CD4-positive, alpha-beta T cell treated with Interferon alpha-2 for 1 hour (primary cell): ENCODE measurements around the gene APC2.
"Not testable (repeated sequence)": the region's sequence is repeated elsewhere in the genome, so short reads cannot be mapped to it uniquely, and the experiment has no call there.

Experiments used
- DNase-seq, 2 donors: peaks; one replicate each; pipeline ENCODE4 v3.0.0-alpha.2; 2020 to 2022

APC2 gene

GRCh38 chr19:1416014-1416841, 33.7 kb upstream of the APC2 start:
- no peak for DNase-seq

- no peak for DNase-seq
Measured at GRCh38 chr19:1417145-1417544, 32.8 kb upstream of the APC2 start.

GRCh38 chr19:1417681-1418495, 32.0 kb upstream of the APC2 start:
- no peak for DNase-seq

GRCh38 chr19:1418496-1418775, 31.5 kb upstream of the APC2 start:
- no peak for DNase-seq

- DNase-seq: no peak
Measured at GRCh38 chr19:1418951-1419738, 30.8 kb upstream of the APC2 start.

GRCh38 chr19:1420085-1420484, 29.8 kb upstream of the APC2 start:
- DNase-seq: not testable (repeated sequence)

- no peak for DNase-seq
Measured at GRCh38 chr19:1420590-1420989, 29.3 kb upstream of the APC2 start.

- DNase-seq: no peak
Measured at GRCh38 chr19:1421218-1421957, 28.5 kb upstream of the APC2 start.

GRCh38 chr19:1421958-1422305, 28.0 kb upstream of the APC2 start:
- no peak for DNase-seq

- DNase-seq: no peak
Measured at GRCh38 chr19:1422360-1422759, 27.6 kb upstream of the APC2 start.

GRCh38 chr19:1422943-1423342, 27.0 kb upstream of the APC2 start:
- no peak for DNase-seq

GRCh38 chr19:1423436-1424191, 26.3 kb upstream of the APC2 start:
- no peak for DNase-seq

GRCh38 chr19:1424192-1424955, 25.5 kb upstream of the APC2 start:
- no peak for DNase-seq

- no peak for DNase-seq
Measured at GRCh38 chr19:1425102-1425837, 24.7 kb upstream of the APC2 start.

GRCh38 chr19:1425902-1426301, 24.0 kb upstream of the APC2 start:
- no peak for DNase-seq

- DNase-seq: no peak
Measured at GRCh38 chr19:1426736-1427135, 23.2 kb upstream of the APC2 start.

- no peak for DNase-seq
Measured at GRCh38 chr19:1427221-1427920, 22.6 kb upstream of the APC2 start.

- DNase-seq: no peak
Measured at GRCh38 chr19:1428738-1429391, 21.1 kb upstream of the APC2 start.

- DNase-seq: no peak
Measured at GRCh38 chr19:1429750-1430149, 20.2 kb upstream of the APC2 start.
